Measurements from ENCODE around the gene PCGF2. TPM values are rescaled to one million over a fixed set of nuclear protein-coding genes. Genes with fewer than 3 reads are reported as not detected.

The PCGF2 gene
- total and polyA plus RNA-seq, 9 of the 15 experiments (the other 6 are each of a cell fraction or from before 2014, with no cell fraction given), result 1.3 to 33.4 (median 7.0) TPM

GRCh38 chr17:38702916-38703741 lies 45.0 kb downstream of the PCGF2 start (continued):
- TF ChIP-seq, protein P1, sequence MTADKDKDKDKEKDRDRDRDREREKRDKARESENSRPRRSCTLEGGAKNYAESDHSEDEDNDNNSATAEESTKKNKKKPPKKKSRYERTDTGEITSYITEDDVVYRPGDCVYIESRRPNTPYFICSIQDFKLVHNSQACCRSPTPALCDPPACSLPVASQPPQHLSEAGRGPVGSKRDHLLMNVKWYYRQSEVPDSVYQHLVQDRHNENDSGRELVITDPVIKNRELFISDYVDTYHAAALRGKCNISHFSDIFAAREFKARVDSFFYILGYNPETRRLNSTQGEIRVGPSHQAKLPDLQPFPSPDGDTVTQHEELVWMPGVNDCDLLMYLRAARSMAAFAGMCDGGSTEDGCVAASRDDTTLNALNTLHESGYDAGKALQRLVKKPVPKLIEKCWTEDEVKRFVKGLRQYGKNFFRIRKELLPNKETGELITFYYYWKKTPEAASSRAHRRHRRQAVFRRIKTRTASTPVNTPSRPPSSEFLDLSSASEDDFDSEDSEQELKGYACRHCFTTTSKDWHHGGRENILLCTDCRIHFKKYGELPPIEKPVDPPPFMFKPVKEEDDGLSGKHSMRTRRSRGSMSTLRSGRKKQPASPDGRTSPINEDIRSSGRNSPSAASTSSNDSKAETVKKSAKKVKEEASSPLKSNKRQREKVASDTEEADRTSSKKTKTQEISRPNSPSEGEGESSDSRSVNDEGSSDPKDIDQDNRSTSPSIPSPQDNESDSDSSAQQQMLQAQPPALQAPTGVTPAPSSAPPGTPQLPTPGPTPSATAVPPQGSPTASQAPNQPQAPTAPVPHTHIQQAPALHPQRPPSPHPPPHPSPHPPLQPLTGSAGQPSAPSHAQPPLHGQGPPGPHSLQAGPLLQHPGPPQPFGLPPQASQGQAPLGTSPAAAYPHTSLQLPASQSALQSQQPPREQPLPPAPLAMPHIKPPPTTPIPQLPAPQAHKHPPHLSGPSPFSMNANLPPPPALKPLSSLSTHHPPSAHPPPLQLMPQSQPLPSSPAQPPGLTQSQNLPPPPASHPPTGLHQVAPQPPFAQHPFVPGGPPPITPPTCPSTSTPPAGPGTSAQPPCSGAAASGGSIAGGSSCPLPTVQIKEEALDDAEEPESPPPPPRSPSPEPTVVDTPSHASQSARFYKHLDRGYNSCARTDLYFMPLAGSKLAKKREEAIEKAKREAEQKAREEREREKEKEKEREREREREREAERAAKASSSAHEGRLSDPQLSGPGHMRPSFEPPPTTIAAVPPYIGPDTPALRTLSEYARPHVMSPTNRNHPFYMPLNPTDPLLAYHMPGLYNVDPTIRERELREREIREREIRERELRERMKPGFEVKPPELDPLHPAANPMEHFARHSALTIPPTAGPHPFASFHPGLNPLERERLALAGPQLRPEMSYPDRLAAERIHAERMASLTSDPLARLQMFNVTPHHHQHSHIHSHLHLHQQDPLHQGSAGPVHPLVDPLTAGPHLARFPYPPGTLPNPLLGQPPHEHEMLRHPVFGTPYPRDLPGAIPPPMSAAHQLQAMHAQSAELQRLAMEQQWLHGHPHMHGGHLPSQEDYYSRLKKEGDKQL (CRISPR knock-in tag; IDR thresholded peaks at IDR 0.05; ENCODE audit: borderline replicate concordance), result no peak
- TF ChIP-seq, protein P2, sequence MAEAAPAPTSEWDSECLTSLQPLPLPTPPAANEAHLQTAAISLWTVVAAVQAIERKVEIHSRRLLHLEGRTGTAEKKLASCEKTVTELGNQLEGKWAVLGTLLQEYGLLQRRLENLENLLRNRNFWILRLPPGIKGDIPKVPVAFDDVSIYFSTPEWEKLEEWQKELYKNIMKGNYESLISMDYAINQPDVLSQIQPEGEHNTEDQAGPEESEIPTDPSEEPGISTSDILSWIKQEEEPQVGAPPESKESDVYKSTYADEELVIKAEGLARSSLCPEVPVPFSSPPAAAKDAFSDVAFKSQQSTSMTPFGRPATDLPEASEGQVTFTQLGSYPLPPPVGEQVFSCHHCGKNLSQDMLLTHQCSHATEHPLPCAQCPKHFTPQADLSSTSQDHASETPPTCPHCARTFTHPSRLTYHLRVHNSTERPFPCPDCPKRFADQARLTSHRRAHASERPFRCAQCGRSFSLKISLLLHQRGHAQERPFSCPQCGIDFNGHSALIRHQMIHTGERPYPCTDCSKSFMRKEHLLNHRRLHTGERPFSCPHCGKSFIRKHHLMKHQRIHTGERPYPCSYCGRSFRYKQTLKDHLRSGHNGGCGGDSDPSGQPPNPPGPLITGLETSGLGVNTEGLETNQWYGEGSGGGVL (CRISPR knock-in tag; IDR thresholded peaks at IDR 0.05), result no peak
- TF ChIP-seq HBP1 (CRISPR knock-in tag; IDR thresholded peaks at IDR 0.05), result 0 out of 2 replicates have a peak, but pooled peaks have one; percentile 21
- TF ChIP-seq ZFP91 (CRISPR knock-in tag; IDR thresholded peaks at IDR 0.05), result no peak
- no peak for TF ChIP-seq SNAPC5 (CRISPR knock-in tag; IDR thresholded peaks at IDR 0.05)
- TF ChIP-seq NR4A1 (CRISPR knock-in tag; IDR thresholded peaks at IDR 0.05), result 0 out of 2 replicates have a peak, but pooled peaks have one; percentile 18
- no peak for TF ChIP-seq NR4A1 (tag; IDR thresholded peaks at IDR 0.05)
- TF ChIP-seq PRMT5 (CRISPR knock-in tag; IDR thresholded peaks at IDR 0.05), result no peak
- peak; percentile 44; the same call in 1 of the 2 replicates for TF ChIP-seq ETV5 (CRISPR knock-in tag; IDR thresholded peaks at IDR 0.05; ENCODE audit: low read depth)
- TF ChIP-seq ZEB2 (IDR thresholded peaks at IDR 0.05), result no peak
- no peak for TF ChIP-seq CEBPB (tag; IDR thresholded peaks at IDR 0.05)

Measured in K562 (cell line).